ENCODE measurements around the gene UQCRC2.
A peak's percentile ranks its signal among the peaks of the same experiment; 100 is the strongest.
"Not testable (repeated sequence)": the region's sequence is repeated elsewhere in the genome, so short reads cannot be mapped to it uniquely, and the experiment has no call there.

UQCRC2 gene

GRCh38 chr16:21936216-21936615, 16.9 kb upstream of the UQCRC2 start:
- H3K4ac ChIP-seq (ENCODE audit: low read depth in 1 of 2, low read length in 2 of 2); H3K4me1 ChIP-seq (ENCODE audit: control insufficient read depth, insufficient read depth, low read depth, low read length); H3K23ac ChIP-seq (ENCODE audit: low read length in 2 of 2); H3K14ac ChIP-seq (ENCODE audit: low read length in 2 of 2); H3K9me3 ChIP-seq (ENCODE audit: control insufficient read depth, low read length); H2AK5ac ChIP-seq (ENCODE audit: low read length, severe bottlenecking); H2BK120ac ChIP-seq (ENCODE audit: low read depth, low read length); H2BK12ac ChIP-seq (ENCODE audit: low read length in 2 of 2); H3K27me3 ChIP-seq (ENCODE audit: control insufficient read depth in 1 of 2, insufficient read depth in 1 of 2, low read length in 2 of 2); H2BK5ac ChIP-seq (ENCODE audit: low read depth, low read length, poor library complexity, severe bottlenecking); H2AFZ ChIP-seq (ENCODE audit: low read depth, low read length); H4K91ac ChIP-seq (ENCODE audit: low read length); H4K8ac ChIP-seq (ENCODE audit: low read length); H3K27ac ChIP-seq (ENCODE audit: low read length, poor library complexity, severe bottlenecking); DNase-seq; H3K36me3 ChIP-seq (ENCODE audit: control insufficient read depth in 1 of 2, insufficient read depth in 2 of 2, low read depth in 1 of 2, low read length in 2 of 2); H3K18ac ChIP-seq (ENCODE audit: low read depth in 1 of 2, low read length in 2 of 2); H3K4me2 ChIP-seq (ENCODE audit: low read length, poor library complexity, severe bottlenecking); H2BK15ac ChIP-seq (ENCODE audit: low read depth, poor library complexity, severe bottlenecking); H3K79me1 ChIP-seq (replicated peaks; ENCODE audit: low read length, poor library complexity, severe bottlenecking); H3K4me3 ChIP-seq (ENCODE audit: insufficient read depth in 1 of 2, low read depth in 1 of 2, low read length in 2 of 2): not testable (repeated sequence)
- WGBS: no CpG with 5 or more reads among the region's 6 CpGs
- H3K9ac ChIP-seq (ENCODE audit: low read length): peak overlapping the region; percentile 78

GRCh38 chr16:21937336-21937829, 15.8 kb upstream of the UQCRC2 start:
- Histone ChIP-seq H3K79me1 (replicated peaks; ENCODE audit: low read length, poor library complexity, severe bottlenecking) (no peaks in the 10 kb centered on the region), H3K9ac (ENCODE audit: low read length) (peak overlapping the region; percentile 0), H4K8ac (ENCODE audit: low read length) (no peak overlapping the region), H2BK15ac (ENCODE audit: low read depth, poor library complexity, severe bottlenecking) (no peak overlapping the region), H3K27me3 (ENCODE audit: control insufficient read depth in 1 of 2, insufficient read depth in 1 of 2, low read length in 2 of 2) (peaks cover 0 to 8% of the 10 kb centered on the region in 2 experiments), H3K18ac (ENCODE audit: low read depth in 1 of 2, low read length in 2 of 2) (no peak overlapping the region), H3K9me3 (ENCODE audit: control insufficient read depth, low read length) (no peaks in the 10 kb centered on the region), H3K14ac (ENCODE audit: low read length in 2 of 2) (no peak overlapping the region), H2BK12ac (ENCODE audit: low read length in 2 of 2) (no peak overlapping the region), H3K4ac (ENCODE audit: low read depth in 1 of 2, low read length in 2 of 2) (no peak overlapping the region), H3K23ac (ENCODE audit: low read length in 2 of 2) (no peak overlapping the region), H4K91ac (ENCODE audit: low read length) (no peak overlapping the region), H2BK120ac (ENCODE audit: low read depth, low read length) (no peak overlapping the region), H2BK5ac (ENCODE audit: low read depth, low read length, poor library complexity, severe bottlenecking) (peak overlapping the region; percentile 57), H2AFZ (ENCODE audit: low read depth, low read length) (no peak overlapping the region), H2AK5ac (ENCODE audit: low read length, severe bottlenecking) (no peak overlapping the region), H3K4me3 (ENCODE audit: insufficient read depth in 1 of 2, low read depth in 1 of 2, low read length in 2 of 2) (no peak overlapping the region), H3K27ac (ENCODE audit: low read length, poor library complexity, severe bottlenecking) (no peak overlapping the region), H3K36me3 (ENCODE audit: control insufficient read depth in 1 of 2, insufficient read depth in 2 of 2, low read depth in 1 of 2, low read length in 2 of 2) (no peaks in the 10 kb centered on the region), H3K4me1 (ENCODE audit: control insufficient read depth, insufficient read depth, low read depth, low read length) (no peaks in the 10 kb centered on the region), H3K4me2 (ENCODE audit: low read length, poor library complexity, severe bottlenecking) (no peak overlapping the region)
- DNase-seq: no peak

- Histone ChIP-seq H3K9me3 (ENCODE audit: control insufficient read depth, low read length) (no peaks in the 10 kb centered on the region), H3K18ac (ENCODE audit: low read depth in 1 of 2, low read length in 2 of 2) (no peak overlapping the region), H3K4me1 (ENCODE audit: control insufficient read depth, insufficient read depth, low read depth, low read length) (no peaks in the 10 kb centered on the region), H2AK5ac (ENCODE audit: low read length, severe bottlenecking) (no peak overlapping the region), H3K27ac (ENCODE audit: low read length, poor library complexity, severe bottlenecking) (no peak overlapping the region), H2AFZ (ENCODE audit: low read depth, low read length) (no peak overlapping the region), H3K27me3 (ENCODE audit: control insufficient read depth in 1 of 2, insufficient read depth in 1 of 2, low read length in 2 of 2) (peaks cover 0 to 19% of the 10 kb centered on the region in 2 experiments), H3K36me3 (ENCODE audit: control insufficient read depth in 1 of 2, insufficient read depth in 2 of 2, low read depth in 1 of 2, low read length in 2 of 2) (no peaks in the 10 kb centered on the region), H2BK120ac (ENCODE audit: low read depth, low read length) (no peak overlapping the region), H3K79me1 (replicated peaks; ENCODE audit: low read length, poor library complexity, severe bottlenecking) (no peaks in the 10 kb centered on the region), H3K4ac (ENCODE audit: low read depth in 1 of 2, low read length in 2 of 2) (no peak overlapping the region), H2BK12ac (ENCODE audit: low read length in 2 of 2) (no peak overlapping the region), H3K23ac (ENCODE audit: low read length in 2 of 2) (no peak overlapping the region), H3K14ac (ENCODE audit: low read length in 2 of 2) (no peak overlapping the region), H3K4me3 (ENCODE audit: insufficient read depth in 1 of 2, low read depth in 1 of 2, low read length in 2 of 2) (no peak overlapping the region), H3K9ac (ENCODE audit: low read length) (no peak overlapping the region), H4K8ac (ENCODE audit: low read length) (no peak overlapping the region), H2BK5ac (ENCODE audit: low read depth, low read length, poor library complexity, severe bottlenecking) (no peak overlapping the region), H3K4me2 (ENCODE audit: low read length, poor library complexity, severe bottlenecking) (no peak overlapping the region), H4K91ac (ENCODE audit: low read length) (no peak overlapping the region), H2BK15ac (ENCODE audit: low read depth, poor library complexity, severe bottlenecking) (no peak overlapping the region)
- no peak for DNase-seq
- WGBS: 100% methylated on average over 1 of the region's 1 CpG
These were observed 12.6 kb upstream of the UQCRC2 start for GRCh38 chr16:21940570-21940969.

GRCh38 chr16:21943571-21943970, 9.6 kb upstream of the UQCRC2 start:
- Histone ChIP-seq H2BK12ac (ENCODE audit: low read length in 2 of 2) (no peak overlapping the region), H3K4me2 (ENCODE audit: low read length, poor library complexity, severe bottlenecking) (no peak overlapping the region), H3K23ac (ENCODE audit: low read length in 2 of 2) (no peak overlapping the region), H2BK5ac (ENCODE audit: low read depth, low read length, poor library complexity, severe bottlenecking) (no peak overlapping the region), H2BK120ac (ENCODE audit: low read depth, low read length) (no peak overlapping the region), H3K14ac (ENCODE audit: low read length in 2 of 2) (no peak overlapping the region), H3K4ac (ENCODE audit: low read depth in 1 of 2, low read length in 2 of 2) (no peak overlapping the region), H4K91ac (ENCODE audit: low read length) (no peak overlapping the region), H3K4me1 (ENCODE audit: control insufficient read depth, insufficient read depth, low read depth, low read length) (no peaks in the 10 kb centered on the region), H3K36me3 (ENCODE audit: control insufficient read depth in 1 of 2, insufficient read depth in 2 of 2, low read depth in 1 of 2, low read length in 2 of 2) (no peaks in the 10 kb centered on the region), H3K27me3 (ENCODE audit: control insufficient read depth in 1 of 2, insufficient read depth in 1 of 2, low read length in 2 of 2) (peaks cover 0 to 17% of the 10 kb centered on the region in 2 experiments), H2BK15ac (ENCODE audit: low read depth, poor library complexity, severe bottlenecking) (no peak overlapping the region), H3K4me3 (ENCODE audit: insufficient read depth in 1 of 2, low read depth in 1 of 2, low read length in 2 of 2) (no peak overlapping the region), H3K18ac (ENCODE audit: low read depth in 1 of 2, low read length in 2 of 2) (no peak overlapping the region), H4K8ac (ENCODE audit: low read length) (no peak overlapping the region), H3K9ac (ENCODE audit: low read length) (no peak overlapping the region), H3K9me3 (ENCODE audit: control insufficient read depth, low read length) (no peaks in the 10 kb centered on the region), H3K27ac (ENCODE audit: low read length, poor library complexity, severe bottlenecking) (no peak overlapping the region), H2AFZ (ENCODE audit: low read depth, low read length) (no peak overlapping the region), H2AK5ac (ENCODE audit: low read length, severe bottlenecking) (no peak overlapping the region), H3K79me1 (replicated peaks; ENCODE audit: low read length, poor library complexity, severe bottlenecking) (no peaks in the 10 kb centered on the region)
- DNase-seq: no peak
- 65% methylated on average over 4 of the region's 4 CpGs for WGBS

Measured in mesenchymal stem cell (in vitro differentiated cells and primary cell).